SH-SY5Y (cell line): Measurements from ENCODE around the gene CCDC9B.

Source experiments
- GATA2 ChIP-seq: IDR thresholded peaks from 2 replicates; pipeline ENCODE4 v1.6.1; 2011; ENCODE audit warnings: mild to moderate bottlenecking, low read depth, low read length
- GATA3 ChIP-seq: IDR thresholded peaks from 2 replicates; pipeline ENCODE4 v1.6.1; 2011; ENCODE audit warnings: low read depth, mild to moderate bottlenecking, low read length, moderate library complexity

GRCh38 chr15:40336744-40337122 lies 4.0 kb downstream of the CCDC9B start:
- TF ChIP-seq GATA3 (no peak), GATA2 (no peak)
